Non-pigmented ciliary epithelial cell (primary cell): ENCODE measurements around the gene APOBEC3H.

Source experiments
- DNase-seq: peaks from one replicate; pipeline ENCODE4 v3.0.0-alpha.2; 2010; ENCODE audit warnings: low read depth

The APOBEC3H gene

DNA sequence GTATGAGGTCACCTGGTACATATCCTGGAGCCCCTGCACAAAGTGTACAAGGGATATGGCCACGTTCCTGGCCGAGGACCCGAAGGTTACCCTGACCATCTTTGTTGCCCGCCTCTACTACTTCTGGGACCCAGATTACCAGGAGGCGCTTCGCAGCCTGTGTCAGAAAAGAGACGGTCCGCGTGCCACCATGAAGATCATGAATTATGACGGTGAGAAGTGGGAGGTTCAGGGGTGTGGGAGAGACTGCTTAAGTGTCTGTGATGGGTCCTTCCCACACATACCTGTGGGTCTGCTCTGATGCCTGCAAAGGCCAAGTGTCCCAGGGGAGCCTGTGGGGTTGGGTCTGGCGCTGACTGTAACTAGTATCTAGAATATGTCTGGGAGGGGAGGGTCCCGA is 16.0 kb upstream of the APOBEC3H start:
- no peak for DNase-seq

DNA sequence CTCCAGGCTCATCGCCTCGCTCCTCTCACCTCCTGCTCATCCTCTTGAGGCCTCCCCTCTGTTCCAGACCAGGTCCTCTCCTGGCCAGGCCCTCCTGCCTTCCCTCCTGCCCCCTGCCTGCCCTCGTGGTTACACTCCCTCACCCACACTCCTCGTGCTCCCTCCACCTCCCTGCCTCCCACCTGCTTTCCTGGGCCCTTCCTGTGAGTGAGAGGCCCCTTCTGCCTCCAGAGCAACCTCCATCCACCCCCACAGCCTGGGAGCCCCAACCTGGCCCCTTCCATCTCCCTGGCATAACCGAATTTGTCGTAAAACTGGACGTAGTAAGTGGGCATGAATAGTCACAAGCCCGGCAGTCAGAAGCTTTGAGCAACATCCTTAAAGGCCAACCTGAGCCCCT is 15.4 kb upstream of the APOBEC3H start:
- no peak for DNase-seq

DNA sequence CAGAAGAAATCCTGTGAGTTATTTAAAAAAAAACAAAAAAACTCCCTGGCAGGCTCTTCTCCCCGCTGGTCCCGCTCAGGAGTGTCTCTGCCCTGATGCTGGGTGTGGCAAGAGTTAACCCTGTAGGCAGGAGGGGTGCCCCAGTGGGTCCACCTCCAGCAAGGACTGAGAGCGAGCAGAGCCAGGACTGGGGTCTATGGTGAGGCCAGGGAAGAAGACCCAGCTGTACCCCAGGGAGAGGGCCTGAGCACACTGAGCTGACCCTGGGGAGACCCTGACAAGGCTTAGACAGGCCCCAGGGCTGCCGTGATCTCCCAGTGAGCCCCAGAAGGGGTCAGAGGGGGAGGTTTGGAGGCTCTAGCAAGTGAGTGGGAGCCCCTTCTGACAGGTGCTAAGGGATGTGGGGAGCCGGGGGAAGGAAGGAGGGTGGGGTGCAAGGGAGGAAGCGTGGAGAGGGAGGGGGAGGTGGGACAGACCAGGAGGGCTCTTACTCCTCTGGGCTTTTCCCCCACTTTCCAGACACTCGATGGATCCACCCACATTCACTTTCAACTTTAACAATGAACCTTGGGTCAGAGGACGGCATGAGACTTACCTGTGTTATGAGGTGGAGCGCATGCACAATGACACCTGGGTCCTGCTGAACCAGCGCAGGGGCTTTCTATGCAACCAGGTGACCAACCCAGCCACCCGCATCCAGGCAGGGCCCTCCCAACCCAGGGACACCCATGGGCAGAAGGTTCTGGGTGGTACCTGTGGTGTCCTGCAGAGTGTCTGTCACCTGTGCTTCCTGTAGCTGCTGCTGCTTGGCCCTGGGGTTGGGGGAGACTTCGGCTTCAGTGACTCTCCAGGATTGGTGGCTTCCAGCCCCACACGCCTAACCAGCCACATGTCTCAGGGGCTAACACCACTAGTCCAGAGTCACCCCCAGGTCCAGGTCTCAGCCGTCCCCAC is 13.6 kb upstream of the APOBEC3H start:
- DNase-seq, result no peak

DNA sequence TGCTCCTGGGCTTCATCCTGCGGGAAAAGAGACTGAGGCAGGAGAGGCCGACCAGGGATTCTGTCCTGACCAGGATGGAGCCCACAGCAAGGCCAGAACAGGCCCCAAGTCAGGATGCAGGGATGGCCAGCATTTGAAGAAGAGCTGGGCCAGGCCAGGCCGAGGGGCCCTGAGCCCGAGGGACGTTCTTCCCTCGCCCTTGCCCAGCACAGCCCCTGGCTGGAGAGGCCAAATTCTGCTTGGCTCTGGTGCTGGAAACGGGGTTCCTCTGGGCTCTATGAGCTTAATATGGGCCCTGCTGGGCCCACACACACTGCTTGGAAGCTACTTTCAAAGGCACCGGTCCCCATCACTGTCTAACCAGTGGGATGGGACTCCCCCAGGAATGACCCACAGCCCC is 12.4 kb upstream of the APOBEC3H start:
- DNase-seq, result no peak

DNA sequence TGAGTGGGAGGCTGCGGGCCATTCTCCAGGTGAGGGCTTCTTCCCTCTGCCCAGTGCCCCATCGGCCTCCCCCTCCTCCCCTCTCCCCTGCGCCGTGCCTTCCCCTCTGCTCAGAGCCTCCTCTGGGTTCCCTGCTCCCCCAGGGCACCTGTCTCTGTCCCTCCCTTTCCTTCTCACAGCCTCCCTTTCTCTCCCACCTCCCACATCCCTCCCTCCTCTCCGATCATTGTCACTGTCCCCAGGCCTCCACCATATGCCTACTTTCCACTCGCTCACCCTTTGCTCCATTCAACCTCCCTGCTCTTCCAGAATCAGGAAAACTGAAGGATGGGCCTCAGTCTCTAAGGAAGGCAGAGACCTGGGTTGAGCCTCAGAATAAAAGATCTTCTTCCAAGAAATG is 9.9 kb upstream of the APOBEC3H start:
- no peak for DNase-seq

DNA sequence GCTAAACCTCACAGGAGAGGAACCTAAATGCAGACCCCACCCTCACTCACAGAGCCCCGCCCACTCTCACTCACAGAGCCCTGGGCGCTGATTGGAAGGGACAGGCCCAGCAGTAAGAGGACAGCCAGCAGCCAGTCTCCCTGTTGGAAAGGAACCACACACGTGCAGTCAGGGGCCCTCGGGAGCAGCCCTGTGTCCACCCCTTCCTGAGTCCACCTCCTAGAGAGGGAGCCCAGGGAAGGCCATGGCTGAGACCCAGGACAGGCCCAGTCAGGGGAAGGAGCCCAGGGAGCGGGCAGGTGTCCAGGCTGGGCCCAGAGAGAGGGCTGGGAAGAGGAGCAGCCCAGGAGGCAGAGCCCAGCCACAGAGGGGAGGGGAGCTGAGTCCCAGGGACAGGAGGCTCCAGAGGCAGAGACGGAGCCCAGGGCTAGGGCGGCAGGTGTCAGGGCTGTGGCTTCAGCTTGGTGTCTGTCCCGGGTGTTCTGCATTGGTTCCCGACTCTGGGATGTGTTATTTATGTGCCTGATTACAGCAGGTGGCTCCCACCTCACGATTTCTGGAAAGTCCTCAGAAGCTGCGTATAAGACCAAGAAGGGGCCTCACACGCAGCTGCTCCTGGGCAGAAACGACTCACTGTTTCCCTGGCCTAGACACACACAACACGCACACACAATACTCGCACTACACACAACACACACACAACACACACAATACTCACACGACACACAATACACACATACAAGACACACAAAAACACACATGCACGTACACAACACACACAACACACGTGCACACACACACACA is 9.0 kb upstream of the APOBEC3H start:
- DNase-seq, result no peak

DNA sequence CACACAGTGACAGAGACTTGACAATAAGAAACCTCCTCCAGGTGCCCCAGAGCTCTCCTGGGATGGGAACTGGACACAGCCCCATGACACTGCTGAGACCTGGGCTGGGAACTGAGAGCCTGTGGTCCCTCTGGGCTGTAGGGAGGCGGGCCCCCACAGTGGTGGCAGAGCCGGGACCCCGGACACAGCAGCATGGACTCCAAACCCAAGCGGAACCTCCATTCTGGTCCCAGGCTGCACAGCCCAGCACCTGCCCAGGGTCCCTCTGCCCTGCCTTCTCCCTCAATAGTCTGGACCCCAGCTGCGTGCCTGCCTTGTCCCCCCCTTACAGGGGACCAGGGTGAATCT is 8.4 kb upstream of the APOBEC3H start:
- no peak for DNase-seq

DNA sequence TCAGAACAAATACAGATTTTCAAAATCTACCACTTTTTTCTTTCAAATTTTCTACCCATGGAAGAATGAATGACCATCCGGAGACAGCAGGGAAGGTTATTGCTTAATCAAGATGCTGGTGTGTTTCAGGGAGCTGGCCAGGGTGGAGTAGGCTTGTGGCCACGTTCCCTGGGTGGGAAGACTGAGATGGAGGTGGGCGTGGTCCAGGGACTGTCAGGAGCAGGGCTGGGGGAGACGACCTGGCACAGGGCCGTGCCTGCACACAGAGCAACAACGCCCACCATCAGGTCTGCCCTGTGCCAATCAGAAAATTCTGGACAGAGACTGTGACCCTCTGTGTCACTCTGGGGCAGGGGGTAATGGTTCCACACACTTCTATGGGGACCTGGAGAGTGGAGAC is 7.1 kb upstream of the APOBEC3H start:
- no peak for DNase-seq

DNA sequence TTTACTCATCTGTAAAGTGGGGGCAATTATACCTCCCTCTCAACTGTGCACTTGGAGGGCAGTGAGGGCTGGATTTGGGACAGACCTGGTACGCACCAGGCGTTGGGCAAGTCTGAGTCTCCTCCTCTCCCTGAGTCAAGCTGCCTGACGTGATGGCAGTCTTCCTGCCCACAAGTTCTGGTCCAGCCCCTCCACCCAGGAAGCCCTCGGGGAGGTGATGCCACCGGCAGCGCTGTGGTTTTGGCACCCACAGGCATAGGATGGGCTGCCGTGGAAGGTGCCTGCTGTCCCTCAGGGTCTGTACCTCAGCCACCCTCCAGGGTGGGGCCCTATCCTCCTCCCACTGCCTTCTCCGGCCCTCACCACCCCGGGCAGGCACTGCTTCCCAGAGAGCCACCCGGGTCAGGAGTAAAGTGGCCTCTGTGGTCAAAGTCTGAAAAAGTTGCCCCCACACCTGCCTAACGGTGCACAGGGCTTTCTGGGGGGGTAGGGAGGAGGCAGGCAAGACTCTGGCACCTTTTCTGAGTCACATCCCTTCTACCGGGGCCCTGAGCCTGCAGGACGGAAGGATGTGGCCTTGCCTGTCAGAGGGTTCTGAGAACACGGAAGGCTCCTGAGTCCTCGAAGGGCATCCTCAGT is 6.5 kb upstream of the APOBEC3H start:
- no peak for DNase-seq

DNA sequence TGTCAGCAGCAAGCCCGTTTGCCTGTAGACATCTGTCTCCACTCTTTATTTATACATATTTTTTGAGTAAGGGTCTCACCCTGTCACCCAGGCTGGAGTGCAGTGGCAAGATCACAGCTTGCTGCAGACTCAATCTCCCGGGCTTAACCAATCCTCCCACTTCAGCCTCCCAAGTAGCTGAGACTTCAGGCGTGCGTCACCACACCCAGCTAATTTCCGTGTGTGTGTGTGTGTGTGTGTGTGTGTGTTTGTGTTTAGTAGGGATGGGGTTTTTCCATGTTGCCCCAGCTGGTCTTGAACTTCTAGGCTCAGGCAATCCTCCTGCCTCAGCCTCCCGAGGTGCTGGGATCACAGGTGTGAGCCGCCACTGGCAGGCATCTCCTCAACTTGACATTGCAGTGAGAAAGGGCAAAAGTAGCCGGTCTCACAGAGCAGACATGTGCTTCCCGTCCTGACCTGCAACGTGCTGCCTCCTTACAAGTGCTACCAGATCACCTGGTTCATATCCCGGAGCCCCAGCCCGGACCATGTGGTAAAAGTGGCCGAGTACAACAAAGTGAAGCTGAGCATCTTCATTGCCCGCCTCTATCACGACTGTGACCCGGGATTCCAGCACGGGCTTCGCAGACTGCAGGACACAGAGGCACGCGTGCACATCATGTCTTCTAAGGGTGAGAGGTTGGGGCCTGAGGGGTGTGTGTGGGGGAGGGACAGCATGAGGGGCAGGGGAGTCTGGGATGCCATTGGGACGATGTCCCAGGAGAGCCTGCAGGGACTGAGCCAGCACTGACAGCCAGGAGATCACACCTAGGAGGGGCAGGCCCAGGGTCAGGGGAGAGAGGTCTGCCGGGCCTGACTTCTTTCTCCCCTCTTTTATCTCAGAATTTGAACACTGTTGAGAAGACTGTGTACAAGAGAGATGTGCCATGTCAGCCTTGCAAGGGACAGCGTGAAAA is 5.6 kb upstream of the APOBEC3H start:
- no peak for DNase-seq

DNA sequence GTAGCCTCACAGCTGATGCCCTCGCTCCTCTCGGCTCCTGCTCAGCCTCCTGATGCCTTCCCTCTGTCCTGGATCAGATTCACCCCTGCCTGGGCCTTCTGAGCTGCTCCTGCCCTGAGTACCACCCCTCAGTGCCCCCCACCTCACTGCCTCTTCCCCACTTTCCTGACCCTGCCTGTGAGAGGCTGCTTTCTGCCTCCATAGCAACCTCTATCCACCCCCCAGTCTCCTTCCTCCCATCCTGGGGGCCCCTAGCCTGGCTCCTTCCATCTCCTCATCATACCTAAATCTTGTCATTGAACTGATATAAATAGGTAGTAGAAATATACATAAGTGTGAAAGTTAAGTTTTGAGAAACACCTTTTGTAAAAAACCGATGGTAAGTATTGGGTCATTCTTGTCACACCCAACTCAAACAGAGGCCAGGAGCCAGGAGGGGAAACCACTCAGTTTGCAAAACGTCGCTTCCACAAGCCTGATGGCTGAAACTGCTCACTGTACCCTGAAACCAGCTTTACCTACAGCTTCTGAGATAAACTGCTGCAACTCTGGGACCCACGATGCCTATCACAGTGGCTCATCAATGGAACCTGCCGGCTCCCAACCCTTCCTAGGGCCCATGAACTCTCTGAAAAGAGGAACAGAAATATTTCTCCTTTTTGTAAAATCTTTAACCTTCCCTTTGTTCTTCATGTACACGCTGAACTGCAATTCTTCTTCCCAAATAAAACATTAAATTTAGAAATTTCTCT is 4.8 kb upstream of the APOBEC3H start:
- DNase-seq, result no peak

DNA sequence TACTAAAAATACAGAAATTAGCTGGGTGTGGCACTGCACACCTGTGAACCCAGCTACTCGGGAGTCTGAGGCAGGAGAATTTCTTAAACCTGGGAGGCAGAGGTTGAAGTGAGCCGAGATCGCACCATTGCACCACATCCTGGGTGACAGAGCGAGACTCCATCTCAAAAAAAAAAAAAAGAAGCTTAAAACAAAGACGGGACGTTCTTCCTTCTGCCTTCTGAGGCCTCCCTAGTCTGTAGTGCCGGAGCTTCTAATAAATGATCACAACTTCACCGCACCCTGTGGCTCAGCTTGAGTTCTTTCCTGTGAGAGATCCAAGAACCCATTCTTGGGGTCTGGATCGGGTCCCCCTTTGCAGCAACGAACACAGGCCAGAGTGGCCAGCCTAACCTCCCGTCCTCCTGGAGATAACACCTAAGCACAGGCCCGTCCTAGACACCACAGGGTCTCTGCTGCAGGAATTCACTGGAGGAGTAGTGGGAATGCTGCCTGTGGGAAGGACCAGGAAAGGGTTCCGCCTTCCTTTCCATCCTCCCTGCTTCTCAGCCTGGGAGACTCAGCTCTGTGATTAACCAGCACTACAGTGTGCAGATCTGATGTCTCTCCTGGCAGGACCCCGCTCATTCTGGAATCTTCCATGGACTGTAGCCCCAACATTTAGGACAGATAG is 2.2 kb upstream of the APOBEC3H start:
- DNase-seq, result no peak

DNA sequence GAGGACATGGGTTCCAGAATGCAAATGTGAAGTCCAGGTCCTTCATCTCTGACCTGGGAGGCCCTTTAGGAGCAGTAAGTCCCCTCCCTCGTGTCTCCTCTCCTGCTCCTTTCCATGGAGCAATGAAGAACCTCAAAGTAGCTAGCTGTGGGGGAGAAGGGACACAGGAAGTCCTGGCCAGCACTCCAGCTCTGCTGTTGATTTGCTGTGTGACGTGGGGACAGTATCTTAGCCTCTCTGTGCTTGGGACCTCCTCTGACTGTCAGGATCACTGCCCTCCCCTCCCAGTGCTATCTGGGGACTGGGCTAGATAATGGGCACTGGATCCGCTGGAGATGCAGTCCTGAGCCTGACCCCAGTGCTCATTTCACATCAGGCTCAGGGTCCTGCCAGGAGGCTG is 1.1 kb upstream of the APOBEC3H start:
- no peak for DNase-seq

DNA sequence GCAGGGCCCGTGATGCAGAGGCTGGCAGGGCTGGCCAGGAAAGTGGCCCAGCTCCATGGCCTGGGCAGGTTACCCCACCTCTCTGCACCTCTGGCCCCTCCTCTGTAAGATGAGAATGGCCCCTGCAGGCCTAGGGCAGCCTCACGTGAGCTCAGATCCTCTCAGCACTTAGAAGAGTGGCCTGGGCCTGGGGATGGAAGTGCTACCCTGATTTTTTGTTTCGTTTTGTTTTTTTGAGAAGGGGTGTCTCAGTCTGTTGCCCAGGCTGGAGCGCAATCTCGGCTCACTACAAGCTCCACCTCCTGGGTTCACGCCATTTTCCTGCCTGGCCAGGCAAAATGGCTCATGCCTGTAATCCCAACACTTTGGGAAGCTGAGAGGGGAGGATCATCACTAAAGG is 982 bp downstream of the APOBEC3H start:
- DNase-seq, result no peak

DNA sequence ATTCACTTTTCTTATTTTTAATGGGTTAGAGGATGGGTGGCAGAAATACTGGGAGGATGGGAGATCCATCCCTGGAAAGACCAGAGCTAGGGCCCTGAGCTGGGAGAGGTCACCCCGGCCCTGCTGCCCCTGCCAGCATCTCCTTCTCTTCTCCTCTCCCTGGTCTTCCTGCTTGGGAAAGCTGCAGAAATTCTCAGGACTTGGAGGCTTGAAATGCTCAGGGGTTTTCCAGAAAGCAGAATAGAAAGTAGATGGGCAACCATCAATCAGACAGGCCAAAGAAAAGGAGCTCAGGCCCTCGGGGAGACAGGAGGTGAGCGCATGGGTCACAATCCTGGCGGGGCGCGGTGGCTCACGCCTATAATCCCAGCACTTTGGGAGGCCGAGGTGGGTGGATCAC is 1.5 kb downstream of the APOBEC3H start:
- no peak for DNase-seq

DNA sequence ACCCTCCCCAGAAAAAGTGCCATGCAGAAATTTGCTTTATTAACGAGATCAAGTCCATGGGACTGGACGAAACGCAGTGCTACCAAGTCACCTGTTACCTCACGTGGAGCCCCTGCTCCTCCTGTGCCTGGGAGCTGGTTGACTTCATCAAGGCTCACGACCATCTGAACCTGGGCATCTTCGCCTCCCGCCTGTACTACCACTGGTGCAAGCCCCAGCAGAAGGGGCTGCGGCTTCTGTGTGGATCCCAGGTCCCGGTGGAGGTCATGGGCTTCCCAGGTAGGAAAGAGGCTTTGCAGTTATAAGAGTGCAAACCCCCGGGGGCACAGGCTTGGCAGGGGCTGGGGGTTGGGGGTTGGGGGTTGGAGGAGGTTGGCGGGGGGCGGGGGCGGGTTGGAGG is 4.2 kb downstream of the APOBEC3H start:
- no peak for DNase-seq

DNA sequence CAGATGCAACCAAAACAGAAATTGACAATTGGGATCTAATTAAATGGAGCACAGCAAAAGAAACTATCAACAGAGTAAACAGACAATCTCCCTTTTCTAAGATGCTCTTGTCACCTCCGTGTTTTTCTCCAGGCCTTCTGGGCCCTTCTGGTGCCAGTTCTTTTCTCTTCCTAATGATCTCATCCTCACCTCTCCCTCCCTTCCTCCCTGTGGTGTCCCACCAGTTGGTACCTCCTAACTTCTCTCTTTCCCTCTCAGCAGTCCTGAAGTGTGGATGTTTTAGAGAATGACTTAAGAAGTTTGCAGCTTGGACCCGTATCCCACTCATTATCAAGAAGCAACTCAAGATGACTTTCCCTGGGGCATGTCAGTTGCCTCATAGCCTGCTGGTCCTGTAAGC is 6.4 kb downstream of the APOBEC3H start:
- no peak for DNase-seq

DNA sequence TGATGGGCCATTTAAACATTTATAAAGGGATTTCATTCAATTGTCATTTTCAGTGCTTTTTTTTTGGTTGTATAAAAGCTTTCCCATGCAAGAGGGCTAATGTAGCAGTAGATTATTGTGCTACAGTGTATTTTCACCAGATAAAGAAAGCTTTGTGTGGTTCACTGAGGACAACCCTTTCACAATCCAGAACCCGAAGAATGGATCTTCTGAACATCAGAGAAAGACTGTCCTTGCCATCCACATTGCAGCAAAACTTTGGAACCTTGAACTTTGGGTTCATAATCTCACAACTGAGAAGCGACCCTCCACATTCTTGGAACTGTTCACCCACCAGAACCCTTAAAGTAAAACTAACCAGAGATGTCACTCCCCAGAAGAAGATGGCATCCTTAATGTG is 9.3 kb downstream of the APOBEC3H start:
- DNase-seq, result no peak

DNA sequence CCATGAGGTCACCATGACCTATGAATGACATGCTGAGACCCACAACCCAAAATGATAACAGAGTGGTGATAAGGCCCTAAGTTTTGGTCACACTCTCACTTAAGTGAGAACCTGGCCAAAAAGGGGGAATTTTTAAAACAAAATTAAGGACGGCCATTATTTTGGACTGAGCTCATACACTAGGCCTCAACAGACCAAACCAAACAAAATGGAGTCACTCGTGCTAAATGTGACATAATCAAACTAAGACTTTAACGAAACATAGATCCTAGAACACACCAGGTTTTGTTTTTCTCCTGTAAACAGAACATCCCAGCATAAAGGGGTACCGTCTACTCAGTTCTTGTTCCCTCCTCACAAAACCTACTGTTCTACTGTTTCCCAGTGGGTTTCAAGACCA is 11.4 kb downstream of the APOBEC3H start:
- no peak for DNase-seq

DNA sequence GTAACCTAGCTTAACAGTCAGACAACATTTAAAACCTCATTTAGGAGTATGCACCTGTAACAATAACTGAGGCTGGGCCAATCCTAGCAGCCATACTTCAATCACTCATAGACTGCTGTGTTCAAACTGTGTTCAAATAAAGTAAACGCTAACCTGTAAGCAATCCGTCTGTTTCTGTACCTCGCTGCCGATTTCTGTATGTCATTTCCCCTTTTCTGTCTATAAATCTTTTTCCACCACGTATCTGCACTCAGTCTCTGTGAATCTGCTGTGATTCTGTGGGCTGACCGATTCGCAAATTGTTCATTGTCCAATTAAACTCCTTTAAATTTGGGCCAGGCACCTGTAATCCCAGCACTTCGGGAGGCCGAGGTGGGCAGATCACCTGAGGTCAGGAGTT is 12.3 kb downstream of the APOBEC3H start:
- DNase-seq, result no peak
